ENCODE data around the gene PIGN. TPM values are rescaled to one million over a fixed set of nuclear protein-coding genes. Genes with fewer than 3 reads are reported as not detected.

PIGN gene
- total RNA-seq, 4 donors from 2014 or later, result 10.6 to 16.9 (median 12.4) TPM

GRCh38 chr18:62073461-62074281 is 113.2 kb downstream of the PIGN start:
- Histone ChIP-seq H3K27ac (replicated peaks in 1 of 4) (no peak overlapping the region), H3K36me3 (peaks cover 0 to 14% (median 5%) of the 10 kb centered on the region in 4 donors), H3K27me3 (no peaks in the 10 kb centered on the region), H3K9me3 (no peaks in the 10 kb centered on the region), H3K4me3 (no peak overlapping the region), H3K4me1 (no peaks in the 10 kb centered on the region)
- no peak for TF ChIP-seq CTCF (IDR thresholded peaks at IDR 0.05)
- TF ChIP-seq POLR2AphosphoS5 (IDR thresholded peaks at IDR 0.05), result no peak
- TF ChIP-seq EP300 (IDR thresholded peaks at IDR 0.05), result no peak
- TF ChIP-seq POLR2A (IDR thresholded peaks at IDR 0.05; ENCODE audit: low read depth), result no peak
- 95% methylated on average over 2 of the region's 2 CpGs for WGBS
- intact Hi-C loops (cut with DNase I), result no loop called here
- DNase-seq (ENCODE audit: extremely low spot score), result no peak

- no peak for TF ChIP-seq POLR2AphosphoS5 (IDR thresholded peaks at IDR 0.05)
Measured at GRCh38 chr18:62072370-62072769, 114.5 kb downstream of the PIGN start.

GRCh38 chr18:62071071-62071470 is 115.8 kb downstream of the PIGN start:
- DNase-seq (ENCODE audit: extremely low spot score), result no peak
- Histone ChIP-seq H3K36me3 (peaks cover 0 to 19% (median 6%) of the 10 kb centered on the region in 4 donors), H3K9me3 (no peaks in the 10 kb centered on the region), H3K27me3 (no peaks in the 10 kb centered on the region), H3K4me1 (no peaks in the 10 kb centered on the region), H3K27ac (replicated peaks in 1 of 4) (no peak overlapping the region), H3K4me3 (no peak overlapping the region)
- TF ChIP-seq EP300 (IDR thresholded peaks at IDR 0.05), result no peak
- no peak for TF ChIP-seq CTCF (IDR thresholded peaks at IDR 0.05)
- no peak for TF ChIP-seq POLR2A (IDR thresholded peaks at IDR 0.05; ENCODE audit: low read depth)
- no peak for TF ChIP-seq POLR2AphosphoS5 (IDR thresholded peaks at IDR 0.05)
- 63% methylated on average over 4 of the region's 4 CpGs for WGBS
- intact Hi-C loops (cut with DNase I), result no loop called here

More at GRCh38 chr18:62072370-62072769, 114.5 kb downstream of the PIGN start:
- no peak overlapping the region for H3K4me3 ChIP-seq
- no peaks in the 10 kb centered on the region for H3K4me1 ChIP-seq
- H3K27ac ChIP-seq (replicated peaks in 1 of 4), result no peak overlapping the region
- no peaks in the 10 kb centered on the region for H3K27me3 ChIP-seq
- H3K36me3 ChIP-seq, result peaks cover 0 to 19% (median 6%) of the 10 kb centered on the region in 4 donors
- intact Hi-C loops (cut with DNase I), result no loop called here
- H3K9me3 ChIP-seq, result no peaks in the 10 kb centered on the region
- DNase-seq (ENCODE audit: extremely low spot score), result no peak

- intact Hi-C loops (cut with DNase I), result no loop called here
- WGBS, result 95% methylated on average over 2 of the region's 2 CpGs
- TF ChIP-seq POLR2A (IDR thresholded peaks at IDR 0.05; ENCODE audit: low read depth), result no peak
- no peak for TF ChIP-seq EP300 (IDR thresholded peaks at IDR 0.05)
- TF ChIP-seq CTCF (IDR thresholded peaks at IDR 0.05), result no peak
- TF ChIP-seq POLR2AphosphoS5 (IDR thresholded peaks at IDR 0.05), result no peak
Measured at GRCh38 chr18:62070302-62070701, 116.6 kb downstream of the PIGN start.

GRCh38 chr18:62069556-62069955 is 117.3 kb downstream of the PIGN start:
- no peak overlapping the region for H3K27ac ChIP-seq (replicated peaks in 1 of 4)
- H3K36me3 ChIP-seq, result peaks cover 0 to 19% (median 6%) of the 10 kb centered on the region in 4 donors
- WGBS, result 94% methylated on average over 2 of the region's 2 CpGs
- H3K4me1 ChIP-seq, result no peaks in the 10 kb centered on the region
- no peak overlapping the region for H3K4me3 ChIP-seq
- H3K27me3 ChIP-seq, result no peaks in the 10 kb centered on the region
- no peaks in the 10 kb centered on the region for H3K9me3 ChIP-seq
- intact Hi-C loops (cut with DNase I), result no loop called here
- DNase-seq (ENCODE audit: extremely low spot score), result no peak
- TF ChIP-seq POLR2A (IDR thresholded peaks at IDR 0.05; ENCODE audit: low read depth) (no peak), CTCF (IDR thresholded peaks at IDR 0.05) (no peak), EP300 (IDR thresholded peaks at IDR 0.05) (no peak), POLR2AphosphoS5 (IDR thresholded peaks at IDR 0.05) (no peak)

More at GRCh38 chr18:62070302-62070701, 116.6 kb downstream of the PIGN start:
- Histone ChIP-seq H3K9me3 (no peaks in the 10 kb centered on the region), H3K36me3 (peaks cover 0 to 19% (median 6%) of the 10 kb centered on the region in 4 donors), H3K27ac (replicated peaks in 1 of 4) (no peak overlapping the region), H3K4me1 (no peaks in the 10 kb centered on the region), H3K4me3 (no peak overlapping the region), H3K27me3 (no peaks in the 10 kb centered on the region)
- DNase-seq (ENCODE audit: extremely low spot score), result no peak

All from esophagus muscularis mucosa (tissue), 4 donors.